ENCODE data around the gene SOD1.

DNA sequence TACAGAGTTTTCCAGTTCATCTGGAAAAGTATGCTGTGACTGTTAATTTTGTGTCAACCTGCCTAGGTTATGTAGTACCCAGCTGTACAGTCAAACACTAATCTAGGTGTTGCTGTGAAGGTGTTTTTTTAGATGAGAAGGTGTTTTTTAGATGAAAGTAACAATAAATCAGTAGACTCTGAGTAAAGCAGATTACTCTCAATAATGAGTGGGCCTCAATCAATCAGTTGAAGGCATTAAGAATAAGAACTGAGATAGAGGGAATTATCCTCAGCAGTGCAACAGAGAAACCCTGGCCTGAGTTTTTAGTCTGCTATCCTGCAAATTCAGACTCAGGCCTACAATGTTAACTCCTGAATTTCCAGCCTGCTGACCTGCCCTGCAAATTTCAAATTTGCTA is 39.0 kb downstream of the SOD1 start:
- no peak for TF ChIP-seq CTCF (IDR thresholded peaks at IDR 0.05)
- no peak for TF ChIP-seq POLR2A (IDR thresholded peaks at IDR 0.05)
